Ecto neural progenitor cell (in vitro differentiated cells): ENCODE measurements around the gene HOXC13.

Experiments used
- DNase-seq: peaks from one replicate; pipeline ENCODE4 v3.0.0-alpha.2; 2018; ENCODE audit warnings: low spot score

Gene HOXC13

GRCh38 chr12:53938326-53939140 lies at the start of gene HOXC13:
Gene HOXC13 (plus strand): TSS chr12:53938831. CDS start chr12:53938907, 76 bp downstream.
- DNase-seq = peak; percentile 98

GRCh38 chr12:53890081-53890480 lies 48.5 kb upstream of the HOXC13 start:
- no peak for DNase-seq

- no peak for DNase-seq
These were observed 45.8 kb upstream of the HOXC13 start for GRCh38 chr12:53892762-53893395.

GRCh38 chr12:53899230-53899629 lies 39.4 kb upstream of the HOXC13 start:
- DNase-seq = no peak

GRCh38 chr12:53907103-53907502 lies 31.5 kb upstream of the HOXC13 start:
- no peak for DNase-seq

GRCh38 chr12:53916788-53917655 lies 21.6 kb upstream of the HOXC13 start:
- DNase-seq = no peak

GRCh38 chr12:53924521-53925405 lies 13.9 kb upstream of the HOXC13 start:
- no peak for DNase-seq

GRCh38 chr12:53927220-53928029 lies 11.2 kb upstream of the HOXC13 start:
- no peak for DNase-seq

- peak; percentile 41 for DNase-seq
These were observed 10.4 kb upstream of the HOXC13 start for GRCh38 chr12:53928054-53928835.

GRCh38 chr12:53929527-53929926 lies 9.1 kb upstream of the HOXC13 start:
- peak; percentile 40 for DNase-seq

- DNase-seq = peak; percentile 47
These were observed 7.9 kb upstream of the HOXC13 start for GRCh38 chr12:53930591-53931255.

- peak; percentile 38 for DNase-seq
These were observed 6.6 kb upstream of the HOXC13 start for GRCh38 chr12:53931844-53932581.

GRCh38 chr12:53932915-53933314 lies 5.7 kb upstream of the HOXC13 start:
- DNase-seq = peak; percentile 22

- peak; percentile 57 for DNase-seq
These were observed 3.0 kb upstream of the HOXC13 start for GRCh38 chr12:53935383-53936341.

- peak; percentile 45 for DNase-seq
These were observed 1.5 kb upstream of the HOXC13 start for GRCh38 chr12:53937099-53937498.

GRCh38 chr12:53937596-53938325 lies 870 bp upstream of the HOXC13 start:
- DNase-seq = peak; percentile 39
